Ishikawa (cell line): ENCODE data around the gene CPAMD8.

Experiments used
- CREB1 ChIP-seq: IDR thresholded peaks from 2 replicates; pipeline ENCODE4 v1.6.1; 2012; ENCODE audit warnings: low read depth
- EGR1 ChIP-seq: IDR thresholded peaks from 2 replicates; pipeline ENCODE4 v1.6.1; 2012
- EP300 ChIP-seq: IDR thresholded peaks from 2 replicates; pipeline ENCODE4 v1.6.1; 2012; ENCODE audit warnings: borderline replicate concordance
- FOXM1 ChIP-seq: IDR thresholded peaks from 2 replicates; pipeline ENCODE4 v1.6.1; 2012; ENCODE audit warnings: low read depth, borderline replicate concordance
- TAF1 ChIP-seq: IDR thresholded peaks from 2 replicates; pipeline ENCODE4 v1.6.1; 2012; ENCODE audit warnings: low read depth, mild to moderate bottlenecking
- TF ChIP-seq, protein P1 (sequence below): IDR thresholded peaks from 2 replicates; pipeline ENCODE4 v1.6.1; 2012
- TF ChIP-seq, protein P2 (sequence below): IDR thresholded peaks from 2 replicates; pipeline ENCODE4 v1.6.1; 2012; ENCODE audit warnings: low read depth, mild to moderate bottlenecking

DNA sequence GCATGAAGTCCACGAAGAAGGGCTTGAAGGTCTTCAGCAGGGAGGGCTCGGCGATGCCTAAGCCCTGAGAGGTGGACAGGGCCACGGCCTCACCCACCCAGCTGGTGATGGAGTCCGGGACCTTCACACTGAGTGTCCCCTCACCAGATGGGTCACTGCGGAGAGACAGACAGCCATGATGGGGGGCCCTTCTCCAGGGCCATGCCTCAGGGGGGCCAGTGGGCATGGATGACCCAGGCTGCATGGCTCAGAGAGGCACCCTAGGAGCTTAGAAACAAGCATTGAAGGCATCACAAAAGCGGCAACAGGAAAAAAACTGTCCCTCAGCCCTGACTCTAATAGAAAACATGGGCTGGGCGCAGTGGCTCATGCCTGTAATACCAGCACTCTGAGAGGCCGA lies 74.6 kb downstream of the CPAMD8 start:
- TF ChIP-seq CREB1 (no peak), TAF1 (no peak), EP300 (no peak), EGR1 (no peak), FOXM1 (no peak)
- TF ChIP-seq, protein P1, sequence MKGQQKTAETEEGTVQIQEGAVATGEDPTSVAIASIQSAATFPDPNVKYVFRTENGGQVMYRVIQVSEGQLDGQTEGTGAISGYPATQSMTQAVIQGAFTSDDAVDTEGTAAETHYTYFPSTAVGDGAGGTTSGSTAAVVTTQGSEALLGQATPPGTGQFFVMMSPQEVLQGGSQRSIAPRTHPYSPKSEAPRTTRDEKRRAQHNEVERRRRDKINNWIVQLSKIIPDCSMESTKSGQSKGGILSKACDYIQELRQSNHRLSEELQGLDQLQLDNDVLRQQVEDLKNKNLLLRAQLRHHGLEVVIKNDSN, result no peak
- TF ChIP-seq, protein P2, sequence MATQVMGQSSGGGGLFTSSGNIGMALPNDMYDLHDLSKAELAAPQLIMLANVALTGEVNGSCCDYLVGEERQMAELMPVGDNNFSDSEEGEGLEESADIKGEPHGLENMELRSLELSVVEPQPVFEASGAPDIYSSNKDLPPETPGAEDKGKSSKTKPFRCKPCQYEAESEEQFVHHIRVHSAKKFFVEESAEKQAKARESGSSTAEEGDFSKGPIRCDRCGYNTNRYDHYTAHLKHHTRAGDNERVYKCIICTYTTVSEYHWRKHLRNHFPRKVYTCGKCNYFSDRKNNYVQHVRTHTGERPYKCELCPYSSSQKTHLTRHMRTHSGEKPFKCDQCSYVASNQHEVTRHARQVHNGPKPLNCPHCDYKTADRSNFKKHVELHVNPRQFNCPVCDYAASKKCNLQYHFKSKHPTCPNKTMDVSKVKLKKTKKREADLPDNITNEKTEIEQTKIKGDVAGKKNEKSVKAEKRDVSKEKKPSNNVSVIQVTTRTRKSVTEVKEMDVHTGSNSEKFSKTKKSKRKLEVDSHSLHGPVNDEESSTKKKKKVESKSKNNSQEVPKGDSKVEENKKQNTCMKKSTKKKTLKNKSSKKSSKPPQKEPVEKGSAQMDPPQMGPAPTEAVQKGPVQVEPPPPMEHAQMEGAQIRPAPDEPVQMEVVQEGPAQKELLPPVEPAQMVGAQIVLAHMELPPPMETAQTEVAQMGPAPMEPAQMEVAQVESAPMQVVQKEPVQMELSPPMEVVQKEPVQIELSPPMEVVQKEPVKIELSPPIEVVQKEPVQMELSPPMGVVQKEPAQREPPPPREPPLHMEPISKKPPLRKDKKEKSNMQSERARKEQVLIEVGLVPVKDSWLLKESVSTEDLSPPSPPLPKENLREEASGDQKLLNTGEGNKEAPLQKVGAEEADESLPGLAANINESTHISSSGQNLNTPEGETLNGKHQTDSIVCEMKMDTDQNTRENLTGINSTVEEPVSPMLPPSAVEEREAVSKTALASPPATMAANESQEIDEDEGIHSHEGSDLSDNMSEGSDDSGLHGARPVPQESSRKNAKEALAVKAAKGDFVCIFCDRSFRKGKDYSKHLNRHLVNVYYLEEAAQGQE, result no peak
